B cell (primary cell): ENCODE measurements around the gene MSI1. TPM values are rescaled to one million over a fixed set of nuclear protein-coding genes. Genes with fewer than 3 reads are reported as not detected.

Experiments
- ATAC-seq: fragments of 200-7000 bp; cut with Tn5 transposase; one replicate; pipeline ENCODE4 v1.10.0; 2021; ENCODE audit warnings: low read depth, mild to moderate bottlenecking, moderate number of reproducible peaks, moderate library complexity
- CTCF ChIA-PET: fragments of 350-600 bp; sonication (Branson Sonifier 250); formaldehyde crosslinking; loops from one replicate; lab custom pipeline; 2021; ENCODE audit warnings: antibody characterized with exemption, inconsistent platforms; lab: Charles Lee
- POLR2A ChIA-PET: fragments of 350-600 bp; sonication (Branson Sonifier 250); formaldehyde crosslinking; loops from one replicate; lab custom pipeline; 2021; ENCODE audit warnings: antibody characterized with exemption; lab: Charles Lee
- DNase-seq: peaks from one replicate; pipeline ENCODE4 v3.0.0; 2013
- H2AFZ ChIP-seq: 2 replicates; pipeline ENCODE4 v1.6.1; 2012; ENCODE audit warnings: mild to moderate bottlenecking, low read depth, low read length; ENCODE audit not compliant: insufficient read depth, poor library complexity, severe bottlenecking
- H3K27ac ChIP-seq, 2 donors: 1 replicate in 1 of 2; 2 replicates in 1 of 2; pipeline ENCODE4 v1.5.1; 2012 to 2013; ENCODE audit warnings: low read length in 2 of 2, mild to moderate bottlenecking in 2 of 2, moderate library complexity in 1 of 2
- H3K27me3 ChIP-seq, 4 experiments: fragments of 200-600 bp in 1 of 4; sonication (generic) in 1 of 4; replicated peaks in 1 of 4; 1 replicate in 2 of 4; 2 replicates in 2 of 4; pipeline versions ENCODE4 v1.6.1 to v1.7.0; 2013 to 2016; ENCODE audit warnings: low read length in 3 of 4, mild to moderate bottlenecking in 2 of 4, mixed read lengths in 1 of 4, moderate library complexity in 1 of 4; ENCODE audit not compliant: insufficient read depth in 4 of 4, control insufficient read depth in 3 of 4; ENCODE audit errors: control extremely low read depth in 1 of 4
- H3K36me3 ChIP-seq, 2 experiments: replicated peaks in 1 of 2; 1 replicate in 1 of 2; 2 replicates in 1 of 2; pipeline versions ENCODE4 v1.6.1 to v1.7.1; 2013; ENCODE audit warnings: low read length in 1 of 2; ENCODE audit not compliant: insufficient read depth in 2 of 2, control insufficient read depth in 1 of 2; ENCODE audit errors: control extremely low read depth in 1 of 2, extremely low read depth in 1 of 2
- H3K4me1 ChIP-seq, 2 donors: fragments of 200-600 bp in 1 of 2; sonication (generic) in 1 of 2; 1 replicate in 1 of 2; 2 replicates in 1 of 2; pipeline versions ENCODE4 v1.5.1 to v1.6.1; 2013 to 2017; ENCODE audit warnings: low read length in 2 of 2; ENCODE audit not compliant: control insufficient read depth in 2 of 2, insufficient read depth in 2 of 2
- H3K4me2 ChIP-seq: replicated peaks from 2 replicates; pipeline ENCODE3; 2012; ENCODE audit warnings: mild to moderate bottlenecking, low read depth, low read length; ENCODE audit not compliant: poor library complexity, severe bottlenecking
- H3K4me3 ChIP-seq, 5 experiments: fragments of 200-600 bp in 1 of 5; sonication (generic) in 1 of 5; 1 replicate in 3 of 5; 2 replicates in 2 of 5; pipeline versions ENCODE4 v1.5.1 to v1.7.0; 2011 to 2016; ENCODE audit warnings: low read length in 4 of 5, mild to moderate bottlenecking in 4 of 5, low read depth in 2 of 5, control low read depth in 1 of 5, moderate library complexity in 1 of 5; ENCODE audit not compliant: insufficient read depth in 1 of 5; ENCODE audit errors: control extremely low read depth in 1 of 5, extremely low read depth in 1 of 5
- H3K79me2 ChIP-seq: fragments of 200-600 bp; sonication (generic); one replicate; pipeline ENCODE4 v1.6.0; 2016; ENCODE audit warnings: low read length; ENCODE audit not compliant: control insufficient read depth, insufficient read depth
- H3K9ac ChIP-seq: fragments of 200-600 bp; sonication (generic); 2 replicates; pipeline ENCODE4 v1.6.1; 2017; ENCODE audit warnings: mild to moderate bottlenecking, low read length, moderate library complexity
- H3K9me3 ChIP-seq, 3 donors: one replicate each; pipeline versions ENCODE4 v1.6.1 to v1.7.1; 2013; ENCODE audit warnings: low read length in 2 of 3; ENCODE audit not compliant: control insufficient read depth in 2 of 3, insufficient read depth in 1 of 3; ENCODE audit errors: control extremely low read depth in 1 of 3
- H4K20me1 ChIP-seq: 2 replicates; pipeline ENCODE4 v1.6.0; 2012; ENCODE audit warnings: mild to moderate bottlenecking, low read length; ENCODE audit not compliant: insufficient read depth, control insufficient read depth, poor library complexity, severe bottlenecking
- H3K27ac Mint-ChIP-seq: one replicate; pipeline ENCODE4 v1.8.0; 2021; ENCODE audit warnings: mixed read lengths
- H3K27me3 Mint-ChIP-seq: one replicate; pipeline ENCODE4 v1.8.0; 2021; ENCODE audit warnings: mixed read lengths
- H3K4me1 Mint-ChIP-seq: one replicate; pipeline ENCODE4 v1.8.0; 2021; ENCODE audit warnings: mixed read lengths
- H3K4me3 Mint-ChIP-seq: one replicate; pipeline ENCODE4 v1.8.0; 2021; ENCODE audit warnings: mixed read lengths
- H3K9me3 Mint-ChIP-seq: one replicate; pipeline ENCODE4 v1.8.0; 2022; ENCODE audit warnings: mixed read lengths; ENCODE audit not compliant: insufficient read depth
- CTCF ChIP-seq: fragments of 200-600 bp; IDR thresholded peaks from one replicate; pipeline ENCODE4 v1.8.0; 2022; ENCODE audit warnings: antibody characterized with exemption, mild to moderate bottlenecking
- EZH2 ChIP-seq: IDR thresholded peaks from 2 replicates; pipeline ENCODE4 v1.6.1; 2012; ENCODE audit warnings: borderline replicate concordance, low read depth, mild to moderate bottlenecking, moderate library complexity, low read length; ENCODE audit not compliant: insufficient read depth, poor library complexity, severe bottlenecking
- WGBS: methylation state at CpG from one replicate; pipeline ENCODE4 v1.1.5; 2013; ENCODE audit warnings: missing lambda C conversion rate; ENCODE audit not compliant: insufficient coverage; 5-methylcytosine and 5-hydroxymethylcytosine counted together
- intact Hi-C: fragments of 100-400 bp; cut with micrococcal nuclease; formaldehyde crosslinking; loops from one replicate; pipeline ENCODE4 v1.10.0; 2022
- polyA plus RNA-seq: library from polyadenylated mRNA; depleted of rRNA; stranded (reverse); fragments of >200 nt; gene quantifications from 2 replicates; pipeline ENCODE4 v1.2.3, GENCODE V29; 2012
- total RNA-seq, 2 donors: library from RNA; stranded (reverse); fragments of 120-200 nt in 1 of 2; gene quantifications; 1 replicate in 1 of 2; 2 replicates in 1 of 2; pipeline versions ENCODE4 v1.2.3 to v1.2.4, GENCODE V29; 2013 to 2022

MSI1 gene
- total and polyA plus RNA-seq, 2 donors (not counting 1 experiment from before 2014, with no cell fraction given), result not detected

GRCh38 chr12:120378036-120378435, 9.1 kb upstream of the MSI1 start:
- no CpG with 5 or more reads among the region's 5 CpGs for WGBS
- no peak overlapping the region for H3K4me3 Mint-ChIP-seq
- H3K27ac Mint-ChIP-seq, result no peak overlapping the region
- TF ChIP-seq CTCF (no peak), EZH2 (no peak)
- Histone ChIP-seq H2AFZ (no peak overlapping the region), H4K20me1 (no peaks in the 10 kb centered on the region), H3K9ac (no peak overlapping the region), H3K27ac (no peak overlapping the region), H3K36me3 (no peaks in the 10 kb centered on the region), H3K4me3 (no peak overlapping the region), H3K4me1 (no peaks in the 10 kb centered on the region), H3K4me2 (no peak overlapping the region), H3K79me2 (no peaks in the 10 kb centered on the region), H3K27me3 (peaks cover 0 to 31% (median 5%) of the 10 kb centered on the region in 4 experiments), H3K9me3 (no peaks in the 10 kb centered on the region)
- intact Hi-C loops, result no loop called here
- CTCF ChIA-PET, result no interaction called here
- POLR2A ChIA-PET, result no interaction called here
- peaks cover 49% of the 10 kb centered on the region for H3K27me3 Mint-ChIP-seq
- no peaks in the 10 kb centered on the region for H3K9me3 Mint-ChIP-seq
- ATAC-seq (no peak), DNase-seq (no peak)
- H3K4me1 Mint-ChIP-seq, result peaks cover 2% of the 10 kb centered on the region

- no peaks in the 10 kb centered on the region for H3K9me3 ChIP-seq
- CTCF ChIA-PET, result no interaction called here
- no peaks in the 10 kb centered on the region for H4K20me1 ChIP-seq
- H3K4me1 Mint-ChIP-seq, result peaks cover 2% of the 10 kb centered on the region
- H3K27me3 Mint-ChIP-seq, result peaks cover 52% of the 10 kb centered on the region
- intact Hi-C loops, result no loop called here
- H3K79me2 ChIP-seq, result no peaks in the 10 kb centered on the region
- no peaks in the 10 kb centered on the region for H3K9me3 Mint-ChIP-seq
- no peak overlapping the region for H3K9ac ChIP-seq
- ATAC-seq, result no peak
- POLR2A ChIA-PET, result no interaction called here
- H3K36me3 ChIP-seq, result no peaks in the 10 kb centered on the region
- DNase-seq, result no peak
- TF ChIP-seq CTCF (no peak), EZH2 (no peak)
- peaks cover 0 to 34% (median 6%) of the 10 kb centered on the region in 4 experiments for H3K27me3 ChIP-seq
- H3K4me3 Mint-ChIP-seq, result no peak overlapping the region
- H3K4me1 ChIP-seq, result no peaks in the 10 kb centered on the region
- H3K27ac Mint-ChIP-seq, result no peak overlapping the region
- H2AFZ ChIP-seq, result no peak overlapping the region
- WGBS, result no CpG with 5 or more reads among the region's 4 CpGs
- H3K27ac ChIP-seq, result no peak overlapping the region
- H3K4me3 ChIP-seq, result no peak overlapping the region
- H3K4me2 ChIP-seq, result no peak overlapping the region
Observed at GRCh38 chr12:120377611-120378010, 8.6 kb upstream of the MSI1 start.
